ENCODE data around the gene LRSAM1.

Gene LRSAM1

GRCh38 chr9:127496974-127497373 is 45.7 kb downstream of the LRSAM1 start:
- no peak for DNase-seq (ENCODE audit: low read depth)

- no peak for DNase-seq (ENCODE audit: low read depth)
These were observed 46.5 kb downstream of the LRSAM1 start for GRCh38 chr9:127497656-127498290.

- DNase-seq (ENCODE audit: low read depth) = no peak
These were observed 47.0 kb downstream of the LRSAM1 start for GRCh38 chr9:127498298-127498697.

- DNase-seq (ENCODE audit: low read depth) = no peak
These were observed 49.1 kb downstream of the LRSAM1 start for GRCh38 chr9:127500399-127500798.

GRCh38 chr9:127500862-127501261 is 49.6 kb downstream of the LRSAM1 start:
- no peak for DNase-seq (ENCODE audit: low read depth)

GRCh38 chr9:127501821-127502343 is 50.6 kb downstream of the LRSAM1 start:
- DNase-seq (ENCODE audit: low read depth) = no peak

- no peak for DNase-seq (ENCODE audit: low read depth)
These were observed 51.5 kb downstream of the LRSAM1 start for GRCh38 chr9:127502706-127503378.

GRCh38 chr9:127503379-127503921 is 52.1 kb downstream of the LRSAM1 start:
- DNase-seq (ENCODE audit: low read depth) = no peak

GRCh38 chr9:127503947-127504886 is 52.9 kb downstream of the LRSAM1 start:
- peak; percentile 69 for DNase-seq (ENCODE audit: low read depth)

- DNase-seq (ENCODE audit: low read depth) = no peak
These were observed 53.6 kb downstream of the LRSAM1 start for GRCh38 chr9:127504887-127505251.

GRCh38 chr9:127505396-127506116 is 54.2 kb downstream of the LRSAM1 start:
- peak; percentile 32 for DNase-seq (ENCODE audit: low read depth)

GRCh38 chr9:127506117-127506813 is 55.0 kb downstream of the LRSAM1 start:
- DNase-seq (ENCODE audit: low read depth) = no peak

GRCh38 chr9:127506814-127507750 is 55.8 kb downstream of the LRSAM1 start:
- no peak for DNase-seq (ENCODE audit: low read depth)

GRCh38 chr9:127507751-127508648 is 56.7 kb downstream of the LRSAM1 start:
- no peak for DNase-seq (ENCODE audit: low read depth)

- no peak for DNase-seq (ENCODE audit: low read depth)
These were observed 57.6 kb downstream of the LRSAM1 start for GRCh38 chr9:127508901-127509260.

- no peak for DNase-seq (ENCODE audit: low read depth)
These were observed 58.1 kb downstream of the LRSAM1 start for GRCh38 chr9:127509261-127509954.

- DNase-seq (ENCODE audit: low read depth) = no peak
These were observed 58.6 kb downstream of the LRSAM1 start for GRCh38 chr9:127509955-127510299.

GRCh38 chr9:127514468-127514867 is 63.2 kb downstream of the LRSAM1 start:
- no peak for DNase-seq (ENCODE audit: low read depth)
